ENCODE data around the gene ZNF366.

- TF ChIP-seq CTCF (CRISPR knock-in tag; IDR thresholded peaks at IDR 0.05) (no peak), JUN (CRISPR knock-in tag; IDR thresholded peaks at IDR 0.05) (no peak), ZNF549 (CRISPR knock-in tag; IDR thresholded peaks at IDR 0.05) (no peak), REL (CRISPR knock-in tag; conservative IDR thresholded peaks at IDR 0.05) (no peak), ZNF839 (CRISPR knock-in tag; IDR thresholded peaks at IDR 0.05; ENCODE audit: borderline replicate concordance) (no peak), ZZZ3 (CRISPR knock-in tag; IDR thresholded peaks at IDR 0.05; ENCODE audit: borderline replicate concordance) (no peak), BRCA1 (CRISPR knock-in tag; IDR thresholded peaks at IDR 0.05) (no peak), MNT (IDR thresholded peaks at IDR 0.05) (no peak), ZBTB49 (CRISPR knock-in tag; IDR thresholded peaks at IDR 0.05; ENCODE audit: borderline replicate concordance) (no peak), RAD51 (IDR thresholded peaks at IDR 0.05; ENCODE audit: borderline replicate concordance) (no peak), ZNF276 (CRISPR knock-in tag; IDR thresholded peaks at IDR 0.05; ENCODE audit: low read depth) (no peak)
Observed at GRCh38 chr5:72516916-72517315, 9.7 kb upstream of the ZNF366 start.

Data from HepG2 (cell line).